NCI-H2107 (cell line): ENCODE data around the gene TMPRSS11E.
"Not testable (repeated sequence)": the region's sequence is repeated elsewhere in the genome, so short reads cannot be mapped to it uniquely, and the experiment has no call there.

ENCODE experiments used
- DNase-seq: peaks from one replicate; lab custom pipeline; 2025; lab: John Stamatoyannopoulos, UW

Gene TMPRSS11E

DNA sequence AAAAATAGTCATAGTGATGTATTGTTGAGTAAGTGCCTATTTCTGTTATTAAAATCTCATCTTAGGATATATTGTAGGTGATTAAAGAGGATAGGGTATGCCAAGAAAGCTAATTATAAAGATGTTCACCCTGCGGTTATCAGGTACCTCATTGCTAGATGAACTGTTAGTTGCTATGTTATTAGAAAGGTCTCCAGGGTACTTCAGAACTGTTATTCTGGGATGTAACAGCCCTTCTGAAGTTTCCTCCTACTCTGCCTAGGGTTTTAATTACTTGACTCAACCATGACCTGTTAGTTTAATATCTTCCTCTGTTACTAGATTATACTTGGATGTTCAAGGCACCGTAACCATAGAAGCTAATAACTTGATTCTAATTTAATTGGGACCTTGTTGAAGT is 15.4 kb downstream of the TMPRSS11E start:
- no peak for DNase-seq

DNA sequence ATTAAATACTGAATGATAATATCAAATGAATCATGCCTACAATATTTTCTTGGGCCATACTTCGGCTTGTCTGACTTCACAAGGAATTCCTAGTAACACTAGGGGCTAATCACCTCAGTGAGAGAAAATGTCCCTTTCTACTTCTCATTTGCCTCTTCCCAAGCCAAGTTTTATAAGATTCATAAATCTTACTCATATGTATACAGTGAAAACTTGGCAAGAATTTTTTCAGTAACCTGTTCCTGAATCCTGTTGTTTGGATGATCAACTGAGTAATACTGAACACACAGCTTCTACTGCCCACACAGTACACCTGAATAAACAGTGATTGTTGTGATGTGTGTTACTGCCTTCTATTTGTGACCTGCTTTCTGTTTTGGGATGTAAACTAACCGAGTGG is 16.5 kb downstream of the TMPRSS11E start:
- DNase-seq, result no peak

DNA sequence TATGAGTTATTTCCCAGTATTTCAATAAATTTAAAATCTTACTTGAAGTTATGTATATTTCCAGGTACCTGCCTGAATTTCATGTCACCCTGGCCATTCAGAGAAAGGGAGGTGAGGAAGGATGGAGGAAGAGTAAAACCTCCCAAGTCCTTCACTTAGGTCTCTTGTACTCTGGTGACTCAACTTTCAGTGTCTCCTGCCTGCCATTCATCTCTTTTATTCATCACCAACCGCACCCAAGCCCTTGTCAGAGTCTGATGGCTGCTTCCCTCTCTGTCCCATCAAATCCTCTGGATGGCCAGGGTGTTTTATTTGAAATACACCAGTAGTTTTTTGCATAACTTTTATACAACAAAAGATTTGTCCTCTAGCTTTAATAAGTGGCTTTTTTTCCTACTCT is 17.8 kb downstream of the TMPRSS11E start:
- no peak for DNase-seq

DNA sequence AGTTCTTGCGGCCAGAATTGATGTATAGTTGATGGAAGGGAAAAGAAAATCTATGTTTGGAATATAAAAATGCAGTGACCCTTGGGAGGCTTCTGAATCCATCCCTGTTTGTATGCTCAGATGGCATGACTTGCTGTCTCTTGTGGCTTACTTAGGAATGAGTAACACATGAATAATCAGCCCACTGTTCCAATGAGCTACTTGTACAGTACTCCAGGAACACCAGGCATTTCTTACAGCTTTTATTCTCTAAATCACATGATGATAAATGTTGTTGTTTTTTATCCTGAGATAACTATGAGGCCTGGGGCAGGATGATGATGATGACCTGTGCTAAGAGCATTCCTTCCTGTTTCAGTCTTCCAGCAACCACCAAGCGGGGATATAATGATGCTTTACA is 18.9 kb downstream of the TMPRSS11E start:
- no peak for DNase-seq

DNA sequence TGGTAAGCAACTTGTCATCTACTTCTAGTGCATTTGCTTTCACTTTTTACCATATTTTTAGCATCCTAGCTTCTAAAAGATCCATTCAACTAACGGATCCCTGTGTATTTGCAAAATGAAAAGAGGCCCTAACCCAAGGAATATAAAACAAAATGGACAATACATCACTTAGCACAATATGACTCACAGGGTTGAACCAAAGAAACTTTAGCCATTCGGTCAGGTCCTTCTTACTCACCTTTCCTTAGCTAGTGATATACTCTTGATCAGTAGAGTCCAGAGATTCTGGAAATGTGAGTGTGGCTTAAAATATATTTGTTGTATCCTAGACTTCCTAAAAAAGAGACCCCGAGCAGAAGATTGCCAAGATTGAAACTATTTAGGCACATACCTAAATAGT is 19.5 kb downstream of the TMPRSS11E start:
- no peak for DNase-seq

DNA sequence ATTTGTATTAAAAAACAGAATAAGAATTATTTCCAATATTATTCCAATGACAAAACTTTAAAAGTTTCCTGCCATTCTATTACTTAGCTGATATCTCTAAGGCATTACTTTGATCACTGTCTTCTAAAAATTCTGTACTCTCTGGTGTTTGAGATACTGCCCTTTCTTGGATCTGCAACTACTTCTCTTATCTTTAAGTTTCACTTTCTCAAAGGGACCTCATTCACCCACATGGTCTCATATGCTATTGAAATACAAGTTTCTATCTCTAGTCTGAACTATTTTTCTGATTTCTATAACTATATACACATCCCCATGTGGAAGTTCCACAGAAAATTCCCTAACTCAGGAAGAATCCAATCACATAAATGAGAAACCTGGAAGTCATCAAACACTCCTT is 22.2 kb downstream of the TMPRSS11E start:
- no peak for DNase-seq

DNA sequence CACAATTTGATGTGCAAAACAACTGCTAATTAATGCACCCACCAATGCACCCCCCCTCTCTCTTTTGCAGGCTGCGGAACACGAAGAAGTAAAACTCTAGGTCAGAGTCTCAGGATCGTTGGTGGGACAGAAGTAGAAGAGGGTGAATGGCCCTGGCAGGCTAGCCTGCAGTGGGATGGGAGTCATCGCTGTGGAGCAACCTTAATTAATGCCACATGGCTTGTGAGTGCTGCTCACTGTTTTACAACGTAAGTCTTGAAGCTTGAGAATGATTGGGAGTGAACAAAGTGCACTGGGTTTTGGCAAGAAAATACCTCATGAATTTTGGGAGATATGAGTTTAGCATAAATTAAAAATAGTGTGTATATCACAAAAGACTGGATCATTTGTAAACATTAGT is 28.9 kb downstream of the TMPRSS11E start:
- DNase-seq, result no peak

DNA sequence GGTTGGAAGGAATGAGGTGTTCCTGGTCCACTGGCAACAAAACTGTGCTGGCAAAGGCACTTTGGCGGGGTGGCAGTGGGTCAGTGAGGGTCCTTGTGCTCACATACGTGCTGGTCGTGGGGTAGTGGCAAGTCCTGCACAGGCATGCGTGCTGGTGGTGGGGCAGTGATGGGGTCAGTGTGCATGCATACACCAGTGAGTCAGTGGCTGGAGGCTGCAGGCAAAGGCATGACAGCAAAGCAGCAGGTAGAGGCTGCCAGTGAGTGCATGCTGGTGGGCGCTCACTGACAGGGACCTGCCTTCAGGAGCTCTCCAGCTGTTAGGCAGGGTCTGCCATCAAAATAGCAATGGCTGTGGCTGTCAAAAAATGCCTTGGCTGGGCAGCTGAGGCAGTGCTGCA is 42.1 kb downstream of the TMPRSS11E start:
- no peak for DNase-seq

DNA sequence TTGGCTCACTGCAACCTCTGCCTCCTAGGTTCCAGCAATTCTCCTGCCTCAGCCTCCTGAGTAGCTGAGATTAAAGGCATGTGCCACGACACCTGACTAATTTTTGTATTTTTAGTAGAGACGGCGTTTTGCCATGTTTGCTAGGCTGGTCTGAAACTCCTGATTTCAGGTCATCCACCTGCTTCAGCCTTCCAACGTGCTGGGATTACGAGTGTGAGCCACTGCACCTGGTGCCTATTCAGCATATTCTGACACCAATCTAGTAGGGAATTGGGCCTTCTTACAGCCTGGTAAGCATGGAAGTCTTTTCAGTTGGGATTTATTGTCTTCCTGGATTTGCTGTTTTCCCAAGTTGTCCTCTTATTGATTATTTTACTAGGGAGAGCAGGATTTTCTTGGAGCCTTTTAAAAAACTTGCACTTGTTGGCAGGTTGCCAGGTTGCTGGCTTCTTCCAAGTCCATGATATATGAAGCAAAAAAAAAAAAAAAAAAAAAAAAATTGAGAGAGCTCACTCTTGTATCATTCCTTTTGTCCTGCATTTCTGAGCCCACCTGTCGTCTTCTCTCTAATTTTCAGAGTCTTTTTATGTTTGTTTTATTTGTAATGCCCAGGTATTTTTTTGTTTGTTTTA is 43.7 kb downstream of the TMPRSS11E start:
- DNase-seq, result no peak

DNA sequence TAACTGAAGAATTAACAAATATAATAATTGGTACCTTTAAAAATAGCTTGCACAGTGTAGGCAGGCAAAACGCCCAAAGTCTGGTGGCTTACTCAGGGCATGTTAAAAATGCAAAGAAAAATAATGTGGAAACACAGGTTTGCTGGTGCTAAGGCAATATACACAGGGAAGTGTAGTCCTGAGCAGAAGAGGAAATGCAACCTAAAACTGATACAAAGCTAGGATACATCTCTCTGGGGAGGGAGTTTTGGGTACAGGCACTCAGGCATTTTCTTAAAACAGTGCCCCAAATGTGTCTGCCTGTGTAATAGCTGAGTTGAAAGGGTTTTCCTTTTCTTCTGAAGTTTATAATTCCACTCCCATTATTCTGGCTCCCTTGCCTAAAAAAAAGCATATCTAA is 47.4 kb downstream of the TMPRSS11E start:
- no peak for DNase-seq

DNA sequence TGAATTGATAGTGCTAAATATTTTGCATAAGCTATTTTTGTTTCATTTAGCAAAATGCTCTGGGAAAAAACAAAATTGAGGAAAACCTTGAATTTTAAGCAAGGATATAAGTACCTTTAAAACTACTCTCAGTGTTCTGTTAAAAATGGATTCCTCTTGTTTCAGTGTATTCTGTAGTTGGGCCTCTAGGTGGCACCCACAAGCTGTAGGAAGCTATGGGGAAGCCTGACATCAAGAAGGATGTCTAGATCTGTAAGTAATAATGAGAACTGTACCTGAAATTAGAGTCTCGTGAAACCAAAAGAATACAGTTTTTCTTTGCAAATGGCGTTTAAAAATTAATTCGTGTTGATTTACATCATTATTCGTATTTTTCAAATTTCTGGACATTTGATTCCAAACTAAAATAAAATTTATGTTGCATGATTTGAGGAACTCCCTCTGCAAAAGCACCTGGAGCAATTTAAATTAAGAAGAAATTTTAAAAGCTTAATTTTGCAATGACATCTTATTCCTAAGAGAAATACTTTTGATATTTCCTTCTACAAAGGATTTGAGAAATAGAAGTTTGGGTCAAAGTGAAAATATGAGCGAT is 51.2 kb downstream of the TMPRSS11E start:
- DNase-seq, result peak; percentile 5

DNA sequence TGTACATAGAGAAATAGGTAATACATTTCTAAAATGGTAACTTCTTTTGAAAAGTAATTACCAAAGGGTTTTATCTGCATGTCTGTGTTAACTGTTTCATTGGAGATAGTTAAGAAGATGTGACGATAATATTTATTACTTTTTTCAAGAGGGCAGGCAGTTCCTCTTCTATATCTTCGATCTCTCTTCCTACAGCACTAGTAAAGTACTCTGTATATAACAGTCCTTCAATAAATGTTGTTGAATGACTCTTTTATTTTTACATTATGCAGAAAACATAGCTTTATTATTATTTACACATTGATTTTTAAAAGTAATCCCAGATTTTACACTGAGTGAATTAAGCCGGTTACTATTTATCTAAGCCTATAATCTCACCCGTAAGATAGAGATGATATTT is 51.8 kb downstream of the TMPRSS11E start:
- no peak for DNase-seq

DNA sequence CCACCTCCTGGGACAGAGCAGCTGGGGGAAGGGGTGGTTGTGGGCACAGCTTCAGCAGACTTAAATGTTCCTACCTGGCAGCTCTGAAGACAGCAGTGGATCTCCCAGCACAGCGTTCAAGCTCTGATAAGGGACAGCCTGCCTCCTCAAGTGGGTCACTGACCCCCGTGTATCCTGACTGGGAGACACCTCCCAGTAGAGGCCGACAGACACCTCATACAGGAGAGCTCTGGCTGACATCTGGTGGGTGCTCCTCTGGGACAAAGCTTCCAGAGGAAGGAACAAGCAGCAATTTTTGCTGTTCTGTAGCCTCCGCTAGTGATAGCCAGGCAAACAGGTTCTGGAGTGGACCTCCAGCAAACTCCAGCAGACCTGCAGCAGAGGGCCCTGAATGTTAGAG is 56.2 kb downstream of the TMPRSS11E start:
- DNase-seq, result not testable (repeated sequence)

DNA sequence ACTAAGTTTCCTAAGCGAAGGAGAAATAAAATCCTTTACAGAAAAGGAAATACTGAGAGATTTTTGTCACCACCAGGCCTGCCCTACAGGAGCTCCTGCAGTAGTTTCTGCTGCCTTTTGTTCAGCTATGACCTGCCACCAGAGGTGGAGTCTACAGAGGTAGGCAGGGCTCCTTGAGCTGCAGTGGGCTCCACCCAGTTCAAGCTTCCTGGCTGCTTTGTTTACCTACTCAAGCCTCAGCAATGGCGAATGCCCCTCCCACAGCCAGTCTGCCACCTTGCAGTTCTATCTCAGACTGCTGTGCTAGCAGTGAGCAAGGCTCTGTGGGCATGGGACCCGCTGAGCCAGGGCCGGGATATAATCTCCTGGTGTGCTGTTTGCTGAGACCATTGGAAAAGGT is 57.6 kb downstream of the TMPRSS11E start:
- DNase-seq, result not testable (repeated sequence)

DNA sequence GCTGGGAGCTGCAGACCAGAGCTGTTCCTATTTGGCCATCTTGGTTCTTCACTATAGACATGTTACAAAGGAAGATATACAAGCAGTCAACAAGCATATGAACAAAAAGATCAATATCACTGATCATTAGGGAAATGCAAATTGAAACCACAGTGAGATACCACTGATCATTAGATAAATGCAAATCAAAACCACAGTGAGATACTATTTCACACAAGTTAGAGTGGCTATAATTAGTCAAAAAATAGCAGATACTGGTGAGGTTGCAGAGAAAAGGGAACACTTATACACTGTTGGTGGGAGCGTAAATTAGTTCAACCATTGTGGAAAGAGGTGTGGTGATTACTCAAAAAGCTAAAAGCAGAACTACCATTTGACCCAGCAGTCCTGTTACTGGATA is 58.2 kb downstream of the TMPRSS11E start:
- DNase-seq, result not testable (repeated sequence)

DNA sequence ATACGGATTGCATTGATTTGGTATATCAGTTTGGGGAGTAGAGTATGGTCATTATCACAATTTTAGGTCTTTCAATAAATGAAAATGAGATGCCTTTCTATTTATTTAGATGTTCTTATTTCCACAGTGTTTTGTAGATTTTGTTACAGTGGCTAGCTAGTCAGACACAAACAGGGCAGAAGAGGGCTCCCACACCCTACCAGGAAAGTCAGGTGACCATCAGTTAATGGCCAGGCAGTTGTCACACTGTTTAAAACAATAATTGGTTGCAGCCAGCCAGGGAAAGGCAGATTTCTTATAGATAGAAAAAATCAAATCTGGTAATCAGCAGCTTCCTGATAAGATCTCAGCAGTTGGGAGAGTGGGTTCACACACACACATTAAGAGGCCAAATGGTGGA is 71.6 kb downstream of the TMPRSS11E start:
- DNase-seq, result no peak

DNA sequence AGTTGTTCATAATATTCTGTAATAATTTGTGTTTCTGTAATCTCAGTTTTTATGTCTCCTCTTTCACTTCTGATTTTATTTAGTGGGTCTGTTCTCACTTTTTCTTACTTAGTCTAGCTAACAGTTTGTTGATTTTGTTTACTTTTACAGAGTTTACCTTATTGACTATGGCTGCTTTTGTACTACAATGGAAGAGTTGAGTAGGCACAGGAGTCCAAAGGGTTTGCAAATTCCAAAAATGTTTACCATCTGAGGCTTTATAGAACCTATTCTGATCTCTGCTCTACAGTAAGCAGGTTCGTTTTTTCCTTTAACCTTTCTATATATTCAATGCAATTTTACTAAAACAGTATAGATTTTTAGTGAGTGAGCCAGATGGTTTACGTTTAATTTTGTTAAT is 73.7 kb downstream of the TMPRSS11E start:
- DNase-seq, result no peak

DNA sequence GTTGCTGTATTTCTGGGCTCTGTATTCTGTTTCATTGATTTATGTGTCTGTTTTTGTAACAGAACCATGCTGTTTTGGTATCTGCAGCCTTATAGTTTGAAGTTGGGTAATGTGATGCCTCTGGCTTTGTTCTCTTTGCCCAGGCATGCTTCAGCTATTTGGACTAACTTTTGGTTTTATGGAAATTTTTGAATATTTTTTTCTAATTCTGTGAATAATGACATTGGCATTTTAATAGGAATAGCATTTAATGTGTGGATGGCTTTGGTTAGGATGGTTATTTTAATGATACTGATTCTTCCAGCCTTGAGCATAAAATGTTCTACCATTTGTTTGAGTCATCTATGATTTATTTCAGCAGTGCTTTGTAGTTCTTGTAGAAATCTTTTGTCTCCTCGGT is 75.0 kb downstream of the TMPRSS11E start:
- DNase-seq, result not testable (repeated sequence)

DNA sequence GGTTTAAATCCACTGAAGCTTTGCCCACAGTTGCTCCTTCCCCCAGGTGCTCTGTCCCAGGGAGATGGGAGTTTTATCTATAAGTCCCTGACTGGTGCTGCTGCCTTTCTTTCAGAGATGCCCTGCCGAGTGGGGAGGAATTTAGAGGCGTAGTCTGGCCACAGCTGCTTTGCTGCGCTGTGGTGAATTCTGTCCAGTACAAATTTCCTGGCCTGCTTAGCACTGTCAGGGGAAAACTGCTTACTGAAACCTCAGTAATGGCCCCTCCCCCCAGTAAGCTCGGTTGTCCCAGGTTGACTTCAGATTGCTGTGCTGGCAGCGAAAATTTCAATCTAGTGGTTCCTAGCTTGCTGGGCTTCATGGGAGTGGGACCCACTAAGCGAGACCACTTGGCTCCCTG is 88.7 kb downstream of the TMPRSS11E start:
- no peak for DNase-seq

DNA sequence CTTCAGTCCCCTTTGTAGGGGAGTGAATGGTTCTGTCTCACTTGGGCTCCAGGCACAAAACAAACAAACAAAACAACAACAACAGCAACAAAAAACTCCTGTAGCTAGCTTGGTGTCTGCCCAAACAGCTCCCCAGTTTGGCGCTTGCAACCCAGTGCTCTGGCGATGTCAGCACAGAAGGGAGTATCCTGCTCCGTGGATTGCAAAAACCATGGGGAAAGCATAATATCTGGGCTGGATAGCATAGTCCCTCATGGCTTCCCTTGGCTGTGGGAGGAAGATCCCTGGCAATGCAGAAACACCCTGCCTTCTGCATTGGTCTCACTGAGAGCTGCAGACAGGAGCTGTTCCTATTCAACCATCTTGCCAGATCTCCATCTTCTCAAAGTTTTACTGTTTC is 89.1 kb downstream of the TMPRSS11E start:
- DNase-seq, result no peak

DNA sequence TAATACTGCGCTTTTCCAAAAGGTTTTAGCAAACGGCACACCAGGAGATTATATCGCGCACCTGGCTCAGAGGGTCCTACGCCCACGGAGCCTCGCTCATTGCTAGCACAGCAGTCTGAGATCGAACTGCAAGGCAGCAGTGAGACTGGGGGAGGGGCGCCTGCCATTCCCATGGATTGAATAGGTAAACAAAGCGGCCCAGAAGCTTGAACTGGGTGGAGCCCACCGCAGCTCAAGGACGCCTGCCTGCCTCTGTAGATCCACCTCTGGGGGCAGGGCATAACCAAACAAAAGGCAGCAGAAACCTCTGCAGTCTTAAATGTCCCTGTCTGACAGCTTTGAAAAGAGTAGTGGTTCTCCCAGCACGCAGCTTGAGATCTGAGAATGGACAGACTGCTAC is 95.5 kb downstream of the TMPRSS11E start:
- DNase-seq, result not testable (repeated sequence)
